GM19467 (cell line): ENCODE results near the gene KLK7.

Experiments
- ATAC-seq: cut with Tn5 transposase; IDR thresholded peaks from one replicate; pipeline ENCODE4 v1.9.1; 2021; ENCODE audit warnings: mild to moderate bottlenecking, moderate library complexity; ENCODE audit not compliant: unreplicated experiment

The KLK7 gene

GRCh38 chr19:50939596-50939995 lies 44.1 kb downstream of the KLK7 start:
- ATAC-seq: no peak

GRCh38 chr19:50933640-50934039 lies 50.1 kb downstream of the KLK7 start:
- ATAC-seq: no peak

- ATAC-seq: no peak
These were observed 51.0 kb downstream of the KLK7 start for GRCh38 chr19:50932690-50933083.

- no peak for ATAC-seq
These were observed 51.6 kb downstream of the KLK7 start for GRCh38 chr19:50932018-50932689.

GRCh38 chr19:50931023-50931422 lies 52.7 kb downstream of the KLK7 start:
- no peak for ATAC-seq

GRCh38 chr19:50928831-50929230 lies 54.9 kb downstream of the KLK7 start:
- no peak for ATAC-seq
